ENCODE data around the gene USP31.
"Not testable (repeated sequence)": the region's sequence is repeated elsewhere in the genome, so short reads cannot be mapped to it uniquely, and the experiment has no call there.

DNA sequence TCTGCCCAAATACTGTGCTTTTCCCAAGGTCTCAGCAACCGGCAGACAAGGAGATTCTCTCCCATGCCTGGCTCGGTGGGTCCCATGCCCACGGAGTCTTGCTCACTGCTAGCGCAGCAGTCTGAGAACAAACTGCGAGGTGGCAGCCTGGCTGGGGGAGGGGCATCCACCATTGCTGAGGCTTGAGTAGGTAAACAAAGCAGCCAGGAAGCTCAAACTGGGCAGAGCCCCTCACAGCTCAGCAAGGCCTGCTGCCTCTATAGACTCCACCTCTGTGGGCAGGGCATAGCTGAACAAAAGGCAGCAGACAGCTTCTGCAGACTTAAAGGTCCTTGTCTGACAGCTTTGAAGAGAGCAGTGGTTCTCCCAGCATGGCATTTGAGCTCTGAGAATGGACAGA is 55.1 kb downstream of the USP31 start:
- not testable (repeated sequence) for TF ChIP-seq EZH2 (IDR thresholded peaks at IDR 0.05; ENCODE audit: borderline replicate concordance, insufficient read depth, low read depth, low read length, poor library complexity, severe bottlenecking)
- TF ChIP-seq, protein P1, sequence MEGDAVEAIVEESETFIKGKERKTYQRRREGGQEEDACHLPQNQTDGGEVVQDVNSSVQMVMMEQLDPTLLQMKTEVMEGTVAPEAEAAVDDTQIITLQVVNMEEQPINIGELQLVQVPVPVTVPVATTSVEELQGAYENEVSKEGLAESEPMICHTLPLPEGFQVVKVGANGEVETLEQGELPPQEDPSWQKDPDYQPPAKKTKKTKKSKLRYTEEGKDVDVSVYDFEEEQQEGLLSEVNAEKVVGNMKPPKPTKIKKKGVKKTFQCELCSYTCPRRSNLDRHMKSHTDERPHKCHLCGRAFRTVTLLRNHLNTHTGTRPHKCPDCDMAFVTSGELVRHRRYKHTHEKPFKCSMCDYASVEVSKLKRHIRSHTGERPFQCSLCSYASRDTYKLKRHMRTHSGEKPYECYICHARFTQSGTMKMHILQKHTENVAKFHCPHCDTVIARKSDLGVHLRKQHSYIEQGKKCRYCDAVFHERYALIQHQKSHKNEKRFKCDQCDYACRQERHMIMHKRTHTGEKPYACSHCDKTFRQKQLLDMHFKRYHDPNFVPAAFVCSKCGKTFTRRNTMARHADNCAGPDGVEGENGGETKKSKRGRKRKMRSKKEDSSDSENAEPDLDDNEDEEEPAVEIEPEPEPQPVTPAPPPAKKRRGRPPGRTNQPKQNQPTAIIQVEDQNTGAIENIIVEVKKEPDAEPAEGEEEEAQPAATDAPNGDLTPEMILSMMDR (IDR thresholded peaks at IDR 0.05): not testable (repeated sequence)

All from B cell (primary cell).